NCI-H69 (cell line): ENCODE data around the gene ANKS6.
"Not testable (repeated sequence)": the region's sequence is repeated elsewhere in the genome, so short reads cannot be mapped to it uniquely, and the experiment has no call there.

Source experiments
- DNase-seq: peaks from one replicate; lab custom pipeline; 2025; lab: John Stamatoyannopoulos, UW

ANKS6 gene

DNA sequence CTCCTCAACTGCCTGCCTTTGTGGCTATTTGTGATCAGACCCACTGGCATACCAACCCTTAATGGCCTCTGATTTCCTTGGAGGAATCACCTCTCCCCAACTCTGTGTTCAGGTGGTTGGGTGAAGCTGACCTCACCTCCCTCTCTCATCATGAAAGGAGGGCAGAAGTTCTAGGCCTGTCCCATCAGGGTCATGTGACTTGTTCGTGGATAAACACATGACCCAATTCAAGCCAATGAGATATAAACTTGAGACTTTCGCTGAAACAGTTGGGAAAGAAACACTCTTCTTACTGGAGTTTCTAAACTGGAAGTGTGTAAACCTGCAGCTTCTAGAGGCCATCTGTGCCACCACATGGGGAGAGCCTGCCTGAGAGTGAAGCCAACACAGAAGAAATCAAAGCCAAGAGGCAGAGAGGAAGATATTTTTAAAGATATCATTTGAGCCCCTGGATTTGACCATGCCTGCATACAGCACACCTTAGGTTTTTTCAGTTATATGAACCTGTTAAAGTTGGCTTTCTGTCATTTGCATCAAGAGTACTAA lies 93.4 kb downstream of the ANKS6 start:
- peak; percentile 43 for DNase-seq

DNA sequence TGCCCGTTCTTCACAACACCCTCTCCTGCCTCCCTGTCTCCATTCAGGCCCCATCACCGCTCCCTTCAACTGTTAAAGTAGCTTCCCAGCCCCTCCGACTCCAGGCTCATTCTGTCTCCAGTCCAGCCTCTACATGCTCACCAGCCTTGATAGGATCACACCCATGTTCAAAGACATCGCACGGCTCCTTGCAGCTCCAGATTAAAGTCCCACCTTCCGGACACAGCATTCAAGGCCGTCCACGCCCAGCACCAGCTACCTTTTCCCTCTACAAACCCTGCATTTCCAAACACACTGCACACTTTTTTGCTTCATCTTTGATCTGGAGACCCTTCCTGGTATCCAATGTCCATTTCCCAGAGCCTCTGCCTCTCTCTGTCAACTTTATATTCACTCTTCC lies 94.0 kb downstream of the ANKS6 start:
- no peak for DNase-seq

DNA sequence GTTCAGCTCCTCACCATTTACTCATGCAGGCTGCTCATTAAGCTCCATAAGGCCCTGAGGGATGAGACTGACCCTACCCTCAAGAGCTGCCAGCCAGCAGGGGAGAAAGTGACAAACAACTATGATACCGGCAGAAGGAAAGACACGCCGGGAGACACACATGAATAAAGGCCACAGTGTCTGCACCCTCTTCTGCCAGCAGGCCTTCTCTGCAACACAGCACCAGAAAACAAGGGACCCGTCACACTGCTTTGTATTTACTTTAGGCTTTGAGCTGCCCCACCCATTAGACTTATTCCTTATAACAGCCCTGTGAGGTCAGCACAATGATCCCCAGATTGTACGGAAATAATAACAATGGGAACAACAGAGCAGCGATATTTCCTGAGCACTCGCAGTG lies 94.8 kb downstream of the ANKS6 start:
- DNase-seq = peak; percentile 67

DNA sequence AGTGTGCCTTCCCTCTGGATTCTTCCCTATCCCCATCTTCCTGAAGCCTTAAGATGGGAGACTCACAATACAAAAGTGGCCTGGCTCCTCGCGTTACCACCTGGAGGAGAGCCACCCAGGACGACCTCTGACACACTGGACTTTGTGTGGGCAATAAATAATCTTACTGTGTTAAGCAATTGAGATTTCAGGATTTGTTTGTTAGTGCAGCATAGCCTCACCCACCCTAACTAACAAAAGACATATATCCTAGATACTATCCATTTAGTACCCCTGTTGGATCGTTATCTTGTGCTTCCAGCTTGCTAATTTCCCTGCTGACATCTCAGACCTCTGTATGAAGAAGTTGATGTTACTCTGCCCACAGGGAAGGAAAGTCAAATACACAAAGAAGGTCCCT lies 95.6 kb downstream of the ANKS6 start:
- no peak for DNase-seq

DNA sequence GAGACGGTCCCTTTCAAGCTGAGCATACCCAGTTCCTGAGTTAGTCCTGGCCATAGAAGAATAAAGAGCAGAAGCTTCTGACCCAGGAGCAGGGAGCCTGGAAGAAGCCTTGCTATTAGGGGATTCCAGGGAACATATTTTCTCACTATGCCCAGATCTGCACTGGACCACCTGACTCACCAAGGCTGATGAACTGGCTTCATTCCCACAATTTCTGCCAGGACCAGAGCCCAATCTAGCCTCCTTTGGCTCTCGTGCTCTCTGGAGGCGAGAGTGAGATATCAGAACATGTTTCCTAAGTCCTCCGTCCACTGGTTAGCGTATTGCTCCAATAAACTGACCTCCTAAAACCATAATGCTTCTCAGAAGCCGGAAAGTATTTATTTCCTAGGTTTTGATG lies 97.5 kb downstream of the ANKS6 start:
- DNase-seq = no peak

DNA sequence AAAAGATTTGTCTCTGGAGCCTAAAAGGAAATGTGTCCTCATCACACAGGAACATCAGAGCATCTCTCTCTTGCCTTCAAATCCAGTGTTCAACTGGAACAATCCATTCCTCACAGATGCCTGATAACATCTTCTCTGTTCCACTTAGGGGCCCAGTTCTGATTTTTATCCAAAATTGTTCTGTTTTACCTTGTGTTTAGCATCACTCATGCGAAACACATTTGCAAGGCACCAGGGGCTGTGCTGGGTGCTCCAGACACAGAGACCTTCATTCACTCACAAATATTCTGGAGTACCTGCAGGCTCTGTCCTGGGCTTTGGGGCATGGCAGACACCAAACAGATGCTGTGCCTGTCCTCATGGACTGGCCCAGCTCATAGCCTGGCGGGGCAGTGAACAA lies 101.4 kb downstream of the ANKS6 start:
- no peak for DNase-seq

DNA sequence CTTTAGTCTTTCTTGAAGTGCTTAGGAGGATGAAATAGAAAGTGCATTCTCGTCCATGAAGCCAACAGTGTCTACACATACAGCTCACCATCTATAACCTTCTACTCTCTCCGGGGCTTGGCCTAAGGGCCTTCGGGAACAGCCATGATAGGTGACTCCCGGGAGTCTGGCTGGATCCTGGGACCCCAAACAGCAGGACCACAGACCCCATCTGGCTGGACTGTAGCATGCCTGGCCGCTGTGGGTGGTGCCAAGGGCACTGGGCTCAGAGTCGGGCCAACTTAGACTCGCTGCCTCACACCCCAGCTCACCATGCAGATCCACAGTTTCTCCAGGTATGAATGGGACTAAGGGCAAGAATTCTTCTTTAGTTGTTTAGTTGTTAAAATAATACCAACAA lies 104.0 kb downstream of the ANKS6 start:
- DNase-seq = no peak

DNA sequence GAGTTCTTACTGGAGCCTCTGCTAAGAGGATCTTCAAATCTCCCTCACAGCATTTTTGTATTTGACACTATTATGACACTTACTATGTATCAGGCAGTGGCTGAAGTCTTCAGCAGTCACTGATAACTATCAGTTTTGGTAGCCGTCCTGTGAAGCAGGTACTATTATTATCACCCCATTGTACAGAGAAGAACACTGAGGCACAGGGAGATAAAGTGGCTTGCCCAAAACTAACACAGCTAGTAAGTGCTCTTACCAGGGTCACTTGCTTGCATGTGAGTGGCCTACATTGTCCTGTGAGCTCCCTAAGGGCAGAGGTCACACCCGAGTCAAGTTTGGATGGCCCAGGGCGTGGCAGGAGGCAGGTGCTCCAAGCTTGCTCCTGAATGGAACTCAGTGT lies 104.5 kb downstream of the ANKS6 start:
- no peak for DNase-seq

DNA sequence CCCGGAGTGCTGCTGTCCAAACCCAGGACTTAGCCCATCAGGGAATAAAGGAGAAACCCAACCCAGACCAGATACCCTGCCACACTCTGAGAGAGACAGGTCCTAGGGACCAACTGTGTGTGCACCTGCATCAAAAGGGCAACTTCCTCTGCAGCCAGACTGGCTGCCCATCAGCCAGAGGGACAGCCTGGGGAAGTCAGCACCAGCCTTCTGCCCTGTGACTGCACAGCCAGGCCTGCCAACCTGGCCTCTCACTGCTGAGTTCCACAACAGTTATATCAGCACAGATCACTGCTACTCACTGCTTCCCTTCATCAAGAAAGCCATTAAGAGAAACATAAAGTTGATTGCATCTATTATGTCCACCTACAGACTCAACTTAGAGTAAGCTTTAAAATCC lies 105.7 kb downstream of the ANKS6 start:
- no peak for DNase-seq

DNA sequence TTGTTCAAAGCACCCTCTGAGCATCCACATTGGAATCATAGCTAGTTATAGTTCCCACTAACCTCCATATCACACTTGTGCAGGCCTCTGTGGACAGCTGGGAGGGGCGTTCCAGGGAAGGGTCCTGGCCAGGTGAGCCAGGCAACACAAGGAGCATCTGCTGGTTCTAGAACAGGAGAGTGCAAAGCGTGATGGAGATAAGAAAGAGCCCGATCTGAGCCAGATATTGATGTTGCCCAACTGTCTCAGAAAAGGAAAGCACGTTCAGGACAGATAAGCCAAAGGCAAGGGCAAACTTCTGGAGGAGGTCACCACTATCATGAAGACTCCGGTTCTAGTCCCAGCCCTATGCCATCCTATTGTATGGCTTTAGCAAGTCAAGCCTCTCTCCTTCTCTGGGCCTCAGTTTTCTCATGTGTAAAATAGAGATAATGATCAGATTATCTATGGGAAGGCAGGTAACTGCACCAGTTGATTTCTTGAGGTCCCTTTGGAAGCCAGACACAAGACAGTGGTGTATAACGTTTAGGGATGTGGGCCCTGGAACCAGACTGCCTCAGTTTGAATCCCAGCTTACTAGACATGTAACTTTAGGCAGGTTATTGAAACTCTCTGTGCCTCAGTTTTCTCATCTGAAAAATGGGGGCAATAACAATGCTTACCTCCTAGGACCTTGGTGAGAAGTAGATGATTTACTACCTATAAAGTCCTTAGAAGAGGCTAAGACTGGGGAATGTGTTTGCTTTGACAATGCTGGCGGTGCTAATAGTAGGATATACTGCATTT lies 107.5 kb downstream of the ANKS6 start:
- DNase-seq = no peak

DNA sequence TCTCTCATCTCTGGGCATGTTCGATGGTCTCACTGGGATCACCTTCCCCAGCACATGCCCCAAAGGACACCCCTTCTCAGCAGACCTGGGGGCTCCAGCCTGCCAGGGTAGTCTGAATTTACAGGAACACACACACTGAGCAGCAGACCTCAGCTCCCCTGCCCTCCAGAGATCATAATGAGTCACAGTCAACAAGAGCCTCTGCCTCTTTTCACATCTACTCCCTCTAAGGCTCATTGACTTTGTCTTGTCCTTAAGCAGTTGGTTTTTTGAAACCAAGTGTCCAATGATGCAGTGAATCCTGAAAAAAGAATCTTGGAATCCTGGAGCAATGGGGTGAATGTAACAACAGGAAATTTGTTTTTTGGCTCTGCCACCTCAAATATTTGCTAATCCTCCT lies 108.4 kb downstream of the ANKS6 start:
- peak; percentile 25 for DNase-seq

DNA sequence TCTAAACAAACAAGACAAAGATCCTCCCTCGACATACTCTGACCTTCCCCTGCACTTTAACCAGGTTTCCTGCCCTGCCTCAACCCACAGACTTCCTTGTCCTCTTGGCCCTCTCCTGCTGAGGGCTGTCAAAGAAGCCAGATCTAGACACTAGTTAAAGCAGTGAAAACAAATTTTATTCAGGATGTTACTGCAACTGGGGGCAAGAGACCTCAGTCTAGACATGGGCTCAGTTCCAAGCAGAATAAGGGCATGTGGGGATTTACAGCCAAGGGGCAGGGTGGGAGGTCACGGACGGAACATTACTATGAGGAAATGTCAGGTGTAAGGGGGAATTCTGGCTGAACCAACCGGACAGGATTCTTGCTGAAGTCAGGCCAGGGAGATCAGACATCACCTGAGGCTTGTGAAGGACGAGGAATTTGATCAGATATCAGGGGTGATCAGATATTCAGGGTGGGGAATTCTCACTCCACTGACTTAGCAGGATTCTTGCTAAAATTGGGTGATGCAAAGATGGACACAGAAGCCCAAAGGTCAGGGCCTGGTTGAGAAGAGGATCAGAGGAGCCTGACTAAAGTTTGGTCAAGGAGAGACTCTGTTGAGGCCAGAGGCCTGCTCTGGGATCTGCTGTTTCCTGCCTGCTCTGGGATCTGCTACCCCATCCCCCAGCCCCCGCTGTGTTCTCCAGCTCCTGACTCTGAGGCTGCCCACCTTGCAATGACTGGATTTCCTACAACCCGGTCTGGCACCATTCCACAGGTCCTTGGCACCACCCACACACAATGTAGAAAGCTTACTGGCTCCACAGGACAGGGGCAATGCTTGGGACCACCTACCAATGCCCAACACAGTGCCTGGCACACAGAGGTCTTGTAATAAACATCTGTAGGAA lies 109.1 kb downstream of the ANKS6 start:
- no peak for DNase-seq

DNA sequence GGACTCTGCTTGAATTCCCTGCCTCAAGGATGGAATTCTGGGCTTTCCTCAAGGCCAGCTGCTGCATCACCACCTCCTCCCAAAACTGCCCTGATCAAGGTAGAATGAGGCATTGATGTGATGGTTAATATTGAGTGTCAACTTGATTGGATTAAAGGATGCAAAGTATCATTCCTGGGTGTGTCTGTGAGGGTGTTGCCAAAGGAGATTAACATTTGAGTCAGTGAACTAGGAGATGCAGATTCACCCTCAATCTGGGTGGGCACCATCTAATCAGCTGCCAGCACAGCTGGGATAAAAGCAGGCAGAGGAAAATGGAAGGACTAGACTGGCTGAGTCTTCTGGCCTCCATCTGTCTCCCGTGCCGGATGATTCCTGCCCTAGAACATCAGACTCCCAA lies 111.5 kb downstream of the ANKS6 start:
- not testable (repeated sequence) for DNase-seq
